Motor neuron (in vitro differentiated cells): ENCODE data around the gene PDXDC1. TPM values are rescaled to one million over a fixed set of nuclear protein-coding genes. Genes with fewer than 3 reads are reported as not detected.
"Not testable (repeated sequence)": the region's sequence is repeated elsewhere in the genome, so short reads cannot be mapped to it uniquely, and the experiment has no call there.

Experiments used
- ATAC-seq, 8 experiments: fragments of 200-7000 bp; cut with Tn5 transposase; replicated peaks in 6 of 8; 2 replicates each; pipeline ENCODE4 v1.8.0; 2021; ENCODE audit warnings: mild to moderate bottlenecking in 8 of 8, moderate library complexity in 8 of 8
- H3K27ac ChIP-seq, 2 donors: fragments of 250-450 bp; sonication (Bioruptor Pico); 2 replicates each; pipeline ENCODE4 v1.9.0; 2021; ENCODE audit warnings: antibody characterized with exemption in 2 of 2, mild to moderate bottlenecking in 2 of 2, moderate library complexity in 1 of 2
- H3K4me1 ChIP-seq, 2 donors: fragments of 250-450 bp; sonication (Bioruptor Pico); replicated peaks in 1 of 2; 2 replicates each; pipeline ENCODE4 v1.6.1; 2021; ENCODE audit warnings: antibody characterized with exemption in 2 of 2, mild to moderate bottlenecking in 2 of 2, moderate library complexity in 1 of 2
- H3K4me3 ChIP-seq, 5 donors: fragments of 250-450 bp; sonication (Bioruptor Pico); 2 replicates each; pipeline ENCODE4 v1.9.0; 2021; ENCODE audit warnings: antibody characterized with exemption in 5 of 5, mild to moderate bottlenecking in 5 of 5, moderate library complexity in 4 of 5
- WGBS, 10 experiments: fragments of 450-650 bp; shearing (Covaris generic); methylation state at CpG; one replicate each; pipeline ENCODE4 v1.0.0; 2022; 5-methylcytosine and 5-hydroxymethylcytosine counted together
- in situ Hi-C, 9 experiments: fragments of 400-800 bp; cut with MboI; loops; one replicate each; pipeline ENCODE4 v1.15.0; 2021; ENCODE audit warnings: low sequenced_read_pairs in 9 of 9, low pct_unique_long_range_greater_than_20kb in 2 of 9; ENCODE audit not compliant: unreplicated experiment in 9 of 9
- total RNA-seq, 8 experiments: library from RNA; unstranded; fragments of 300-600 nt; gene quantifications; 2 replicates each; pipeline versions ENCODE4 v1.2.3 to v1.2.4, GENCODE V29; 2022

PDXDC1 gene
- total RNA-seq, 8 experiments from 2014 or later = 47.7 to 86.5 (median 64.9) TPM

GRCh38 chr16:15041271-15042004 is 66.6 kb downstream of the PDXDC1 start:
- peak; percentile 61 to 99 (median 78) for ATAC-seq
- 0 to 100% (median 76%) methylated on average over 1 to 6 of the region's 16 CpGs; no CpG with 5 or more reads in 1 of the 10 experiments for WGBS, 10 experiments
- Histone ChIP-seq H3K4me3 (no peak overlapping the region), H3K4me1 (no peaks in the 10 kb centered on the region), H3K27ac (no peak overlapping the region)
- in situ Hi-C loops = no loop called here

GRCh38 chr16:15043344-15043743 is 68.5 kb downstream of the PDXDC1 start:
- no peak overlapping the region for H3K4me3 ChIP-seq
- 63 to 95% (median 90%) methylated on average over 1 to 3 of the region's 5 CpGs; no CpG with 5 or more reads in 5 of the 10 experiments for WGBS, 10 experiments
- in situ Hi-C loops = no loop called here
- no peaks in the 10 kb centered on the region for H3K4me1 ChIP-seq
- no peak overlapping the region for H3K27ac ChIP-seq
- ATAC-seq = no peak

- H3K27ac ChIP-seq = no peak overlapping the region
- no peak for ATAC-seq
- WGBS, 10 experiments = 60 to 100% (median 97%) methylated on average over 1 to 10 of the region's 11 CpGs; no CpG with 5 or more reads in 3 of the 10 experiments
- H3K4me1 ChIP-seq = no peaks in the 10 kb centered on the region
- in situ Hi-C loops = no loop called here
- H3K4me3 ChIP-seq = no peak overlapping the region
These were observed 69.5 kb downstream of the PDXDC1 start for GRCh38 chr16:15044286-15044685.

GRCh38 chr16:15045270-15045669 is 70.4 kb downstream of the PDXDC1 start:
- H3K4me3 ChIP-seq, in situ Hi-C loops, ATAC-seq, H3K4me1 ChIP-seq, H3K27ac ChIP-seq: not testable (repeated sequence)
- WGBS, 10 experiments = 52 to 100% (median 91%) methylated on average over 1 to 9 of the region's 9 CpGs; no CpG with 5 or more reads in 2 of the 10 experiments

- no peak overlapping the region for H3K27ac ChIP-seq
- in situ Hi-C loops = no loop called here
- H3K4me1 ChIP-seq = no peaks in the 10 kb centered on the region
- H3K4me3 ChIP-seq = no peak overlapping the region
- 60 to 100% (median 88%) methylated on average over 1 to 9 of the region's 21 CpGs for WGBS, 10 experiments
- no peak for ATAC-seq
These were observed 72.0 kb downstream of the PDXDC1 start for GRCh38 chr16:15046692-15047376.

GRCh38 chr16:15049581-15050180 is 74.9 kb downstream of the PDXDC1 start:
- no peak overlapping the region for H3K4me3 ChIP-seq
- in situ Hi-C loops = no loop called here
- WGBS, 10 experiments = 82 to 100% (median 98%) methylated on average over 1 to 3 of the region's 3 CpGs
- H3K27ac ChIP-seq = no peak overlapping the region
- no peak for ATAC-seq
- no peaks in the 10 kb centered on the region for H3K4me1 ChIP-seq

GRCh38 chr16:15050440-15050839 is 75.6 kb downstream of the PDXDC1 start:
- in situ Hi-C loops = not testable (repeated sequence)
- 60 to 100% (median 100%) methylated on average over 1 of the region's 1 CpG; no CpG with 5 or more reads in 4 of the 10 experiments for WGBS, 10 experiments

GRCh38 chr16:15051387-15051951 is 76.6 kb downstream of the PDXDC1 start:
- Histone ChIP-seq H3K4me1 (no peaks in the 10 kb centered on the region), H3K27ac (no peak overlapping the region), H3K4me3 (no peak overlapping the region)
- in situ Hi-C loops = no loop called here
- 88 to 100% (median 94%) methylated on average over 2 to 8 of the region's 9 CpGs; no CpG with 5 or more reads in 1 of the 10 experiments for WGBS, 10 experiments
- no peak for ATAC-seq

More at GRCh38 chr16:15050440-15050839, 75.6 kb downstream of the PDXDC1 start:
- H3K27ac ChIP-seq, H3K4me3 ChIP-seq, H3K4me1 ChIP-seq, ATAC-seq: not testable (repeated sequence)

GRCh38 chr16:15052747-15053476 is 78.1 kb downstream of the PDXDC1 start:
- in situ Hi-C loops = no loop called here
- 40 to 100% (median 81%) methylated on average over 1 to 10 of the region's 10 CpGs; no CpG with 5 or more reads in 1 of the 10 experiments for whole genome bisulfite sequencing, 10 experiments
- ATAC-seq = no peak
- no peaks in the 10 kb centered on the region for H3K4me1 ChIP-seq
- no peak overlapping the region for H3K4me3 ChIP-seq
- H3K27ac ChIP-seq = no peak overlapping the region

GRCh38 chr16:15053904-15054303 is 79.1 kb downstream of the PDXDC1 start:
- no peak for ATAC-seq
- in situ Hi-C loops = no loop called here
- H3K4me1 ChIP-seq = no peaks in the 10 kb centered on the region
- H3K4me3 ChIP-seq = no peak overlapping the region
- H3K27ac ChIP-seq = no peak overlapping the region
- WGBS, 10 experiments = 80 to 100% (median 96%) methylated on average over 1 to 7 of the region's 10 CpGs; no CpG with 5 or more reads in 3 of the 10 experiments

GRCh38 chr16:15054357-15055140 is 79.7 kb downstream of the PDXDC1 start:
- in situ Hi-C loops = no loop called here
- H3K27ac ChIP-seq = no peak overlapping the region
- no peak for ATAC-seq

More at GRCh38 chr16:15054357-15055140, 79.7 kb downstream of the PDXDC1 start:
- 33 to 97% (median 82%) methylated on average over 4 to 15 of the region's 19 CpGs; no CpG with 5 or more reads in 1 of the 10 experiments for WGBS, 10 experiments
- H3K4me1 ChIP-seq = no peaks in the 10 kb centered on the region
- H3K4me3 ChIP-seq = peak overlapping the region; percentile 61 to 84 (median 72)
